NK-92 (cell line): ENCODE results near the gene DPP6.

Experiments
- DNase-seq: peaks from one replicate; lab custom pipeline; 2025; ENCODE audit not compliant: unreplicated experiment; lab: John Stamatoyannopoulos, UW

DPP6 gene

GRCh38 chr7:154684666-154685563, 632.7 kb downstream of the DPP6 start:
- DNase-seq, result no peak

- no peak for DNase-seq
Observed at GRCh38 chr7:154685564-154685901, 633.3 kb downstream of the DPP6 start.

- no peak for DNase-seq
Observed at GRCh38 chr7:154686305-154686704, 634.1 kb downstream of the DPP6 start.

GRCh38 chr7:154688952-154689351, 636.8 kb downstream of the DPP6 start:
- no peak for DNase-seq

GRCh38 chr7:154690411-154690810, 638.2 kb downstream of the DPP6 start:
- DNase-seq, result no peak

GRCh38 chr7:154693661-154694060, 641.5 kb downstream of the DPP6 start:
- no peak for DNase-seq

GRCh38 chr7:154695836-154696235, 643.6 kb downstream of the DPP6 start:
- no peak for DNase-seq

GRCh38 chr7:154696556-154696955, 644.4 kb downstream of the DPP6 start:
- DNase-seq, result no peak

GRCh38 chr7:154698726-154699291, 646.6 kb downstream of the DPP6 start:
- DNase-seq, result no peak

GRCh38 chr7:154699417-154699816, 647.2 kb downstream of the DPP6 start:
- DNase-seq, result no peak

- no peak for DNase-seq
Observed at GRCh38 chr7:154709840-154710520, 657.8 kb downstream of the DPP6 start.

GRCh38 chr7:154720016-154720415, 667.8 kb downstream of the DPP6 start:
- no peak for DNase-seq

- DNase-seq, result no peak
Observed at GRCh38 chr7:154721086-154721485, 668.9 kb downstream of the DPP6 start.

GRCh38 chr7:154726368-154726767, 674.2 kb downstream of the DPP6 start:
- DNase-seq, result no peak

GRCh38 chr7:154729056-154729455, 676.9 kb downstream of the DPP6 start:
- DNase-seq, result no peak

- no peak for DNase-seq
Observed at GRCh38 chr7:154735766-154736165, 683.6 kb downstream of the DPP6 start.

GRCh38 chr7:154736389-154736788, 684.2 kb downstream of the DPP6 start:
- DNase-seq, result no peak

- DNase-seq, result no peak
Observed at GRCh38 chr7:154738216-154738615, 686.0 kb downstream of the DPP6 start.

GRCh38 chr7:154741131-154741530, 688.9 kb downstream of the DPP6 start:
- DNase-seq, result no peak

GRCh38 chr7:154743206-154743605, 691.0 kb downstream of the DPP6 start:
- no peak for DNase-seq

GRCh38 chr7:154744256-154744860, 692.2 kb downstream of the DPP6 start:
- DNase-seq, result no peak

- DNase-seq, result no peak
Observed at GRCh38 chr7:154744861-154745258, 692.7 kb downstream of the DPP6 start.
